ENCODE data around the gene STMN1.
A peak's percentile ranks its signal among the peaks of the same experiment; 100 is the strongest.

The STMN1 gene

DNA sequence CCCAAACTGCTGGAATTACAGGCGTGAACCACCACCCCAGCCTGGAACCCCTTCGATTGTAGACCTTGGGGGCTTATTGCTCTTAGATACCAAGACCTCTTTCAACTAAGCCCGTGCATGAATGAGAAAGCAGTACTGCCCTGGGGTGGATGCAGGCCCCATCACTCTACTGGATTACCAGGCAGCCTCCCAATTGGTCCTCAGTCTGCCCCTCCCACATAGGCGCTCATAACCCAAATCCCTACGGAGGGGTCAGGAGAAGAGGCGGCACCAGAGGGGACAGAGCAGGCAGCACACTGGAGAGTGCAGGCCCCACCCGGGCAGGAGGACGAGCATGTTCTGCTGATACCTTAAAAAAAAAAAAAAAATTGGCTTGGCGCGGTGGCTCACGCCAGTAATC, 12.4 kb upstream of the STMN1 start:
- no peak for DNase-seq

- no peak for DNase-seq
Observed at GRCh38 chr1:25917996-25918395, 11.8 kb upstream of the STMN1 start.

- no peak for DNase-seq
Observed at GRCh38 chr1:25916460-25916859, 10.2 kb upstream of the STMN1 start.

DNA sequence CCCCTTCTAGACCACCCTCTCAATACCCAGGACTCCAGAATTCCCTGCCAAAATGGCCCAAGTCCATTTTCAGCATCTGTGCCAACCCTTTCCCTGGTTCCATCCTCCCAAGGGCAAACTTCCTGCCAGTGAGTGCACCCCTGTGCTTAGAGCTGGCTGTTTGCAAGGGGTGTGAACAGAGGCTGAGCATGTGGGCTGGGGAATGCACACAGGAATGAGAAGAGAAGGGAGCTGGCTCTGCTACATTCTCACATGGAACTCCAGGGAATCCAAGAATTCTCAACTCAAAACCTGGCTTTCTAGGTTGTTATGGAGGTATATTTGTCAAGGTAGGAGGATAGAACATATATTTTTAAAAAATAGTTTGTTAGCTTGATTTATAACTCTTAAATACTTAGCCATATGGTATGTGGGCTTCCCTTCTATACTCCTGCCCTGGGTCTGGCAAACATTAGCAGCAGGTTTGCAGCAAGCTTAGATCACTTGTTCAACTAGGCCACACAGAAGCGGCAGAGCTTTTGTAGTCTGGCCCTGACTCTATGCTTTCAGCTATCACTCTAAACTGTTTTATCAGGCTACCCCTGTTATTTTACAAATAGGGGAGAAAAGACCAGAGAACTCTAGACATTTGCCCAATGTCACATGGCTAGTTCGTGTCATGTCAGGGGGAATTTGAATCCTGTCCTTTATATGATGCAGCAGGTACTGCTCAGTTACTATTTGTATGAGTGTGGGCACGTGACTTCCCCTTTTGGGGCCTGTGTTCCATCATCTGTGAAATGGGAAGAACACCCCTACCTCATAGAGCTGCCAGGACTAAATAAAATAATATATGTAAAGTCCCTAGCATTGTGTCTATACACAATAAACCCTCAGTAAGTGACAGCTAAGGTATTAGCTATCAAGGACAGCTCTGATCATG, 8.1 kb upstream of the STMN1 start:
- no peak for DNase-seq

DNA sequence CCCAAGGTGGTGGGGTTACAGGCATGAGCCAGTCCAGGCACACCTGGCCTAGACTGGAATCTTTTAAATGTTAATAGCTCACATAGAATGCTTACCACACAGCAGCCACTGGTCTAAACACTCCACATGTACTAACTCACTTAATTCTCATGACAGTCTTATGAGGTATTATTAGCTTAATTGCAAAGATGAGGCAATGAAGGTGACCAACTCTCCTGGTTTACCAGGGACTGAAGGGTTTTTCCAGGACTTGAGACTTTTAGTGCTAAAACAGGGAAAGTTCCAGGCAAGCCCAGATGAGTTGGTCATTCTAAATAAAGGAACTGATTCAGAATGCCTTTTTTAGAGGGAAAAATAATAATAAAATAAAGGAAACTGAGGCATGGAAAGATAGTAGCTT, 7.0 kb upstream of the STMN1 start:
- no peak for DNase-seq

GRCh38 chr1:25912076-25912831, 6.0 kb upstream of the STMN1 start:
- no peak for DNase-seq

- no peak for DNase-seq
Observed at GRCh38 chr1:25911162-25911561, 4.9 kb upstream of the STMN1 start.

DNA sequence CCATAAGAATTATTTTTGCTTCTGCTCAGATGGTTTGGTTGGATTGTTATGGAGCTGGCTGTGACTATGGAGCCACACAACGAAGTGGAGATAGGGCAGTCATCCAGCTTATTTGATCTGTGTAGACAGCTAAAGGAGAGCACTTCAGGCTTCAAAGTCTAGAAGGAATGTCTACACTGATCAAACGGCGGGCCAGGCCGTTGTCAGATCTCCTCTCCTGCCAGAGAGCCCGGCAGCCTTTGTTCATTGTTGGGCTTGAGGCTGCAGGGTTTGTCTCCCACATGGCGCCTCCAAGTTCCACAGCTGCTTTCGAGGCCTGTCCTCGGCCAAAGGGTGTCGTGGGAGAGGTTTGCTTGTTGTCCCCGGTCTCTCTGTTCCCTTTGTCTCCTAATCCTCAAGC, 2.8 kb upstream of the STMN1 start:
- no peak for DNase-seq

DNA sequence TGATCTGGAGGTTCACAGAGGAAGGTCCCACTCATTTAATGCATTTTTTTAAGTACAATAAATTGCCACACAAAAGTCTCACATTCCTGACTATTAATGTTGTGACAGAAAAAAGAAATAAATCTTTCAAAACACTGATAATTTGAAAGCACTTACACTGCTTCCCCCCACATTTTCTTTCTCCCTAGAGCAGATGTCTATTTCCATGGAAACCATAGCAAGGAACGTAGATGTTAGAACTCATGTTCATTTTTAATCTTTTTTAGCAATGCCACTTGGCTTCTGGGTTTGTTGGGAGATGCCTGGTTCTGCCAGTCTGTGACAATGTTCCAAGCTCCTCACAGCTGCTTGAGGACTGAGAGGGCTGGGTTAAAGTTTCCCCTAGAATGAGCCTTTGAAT, 1.9 kb upstream of the STMN1 start:
- DNase-seq: no peak

GRCh38 chr1:25907601-25908000, 1.4 kb upstream of the STMN1 start:
- no peak for DNase-seq

DNA sequence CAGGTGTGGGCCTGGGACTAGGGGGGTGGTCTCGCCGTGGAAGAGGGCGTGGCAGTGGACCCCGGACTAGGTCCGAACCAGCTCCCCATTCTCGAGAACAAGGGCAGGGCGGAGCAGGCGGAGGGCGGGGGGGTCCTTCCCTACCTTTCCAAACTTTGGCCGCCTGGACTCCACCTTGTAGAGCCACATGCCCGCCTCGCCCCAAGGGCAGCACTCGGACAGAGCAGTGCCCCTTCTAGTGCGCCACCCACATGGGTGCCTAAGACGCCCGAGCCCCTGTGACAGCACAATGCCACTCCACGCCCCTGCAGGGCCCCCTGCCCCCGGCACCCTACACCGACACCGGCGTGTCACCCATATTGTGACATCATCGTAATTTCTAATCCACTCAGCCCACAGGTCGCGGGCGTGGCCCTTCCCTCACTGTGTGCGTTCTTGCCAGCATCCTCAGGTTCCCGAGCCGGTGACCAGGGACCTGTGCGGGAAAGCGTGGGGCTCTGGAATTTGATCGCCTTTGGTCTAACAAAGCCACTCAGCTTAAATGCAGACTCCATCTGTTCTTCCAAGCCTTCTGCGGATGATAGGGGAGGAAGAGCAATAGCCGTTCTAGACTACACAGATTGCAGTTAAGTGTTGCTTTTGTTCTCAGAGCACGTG, 553 bp upstream of the STMN1 start:
- peak; percentile 26 for DNase-seq

- peak; percentile 96 for DNase-seq
Observed at GRCh38 chr1:25904943-25905679, 1.1 kb downstream of the STMN1 start.

GRCh38 chr1:25903986-25904385, 2.2 kb downstream of the STMN1 start:
- DNase-seq: no peak

GRCh38 chr1:25902462-25902861, 3.8 kb downstream of the STMN1 start:
- DNase-seq: no peak

GRCh38 chr1:25900219-25900618, 6.0 kb downstream of the STMN1 start:
- no peak for DNase-seq

- DNase-seq: no peak
Observed at GRCh38 chr1:25899792-25900191, 6.4 kb downstream of the STMN1 start.

DNA sequence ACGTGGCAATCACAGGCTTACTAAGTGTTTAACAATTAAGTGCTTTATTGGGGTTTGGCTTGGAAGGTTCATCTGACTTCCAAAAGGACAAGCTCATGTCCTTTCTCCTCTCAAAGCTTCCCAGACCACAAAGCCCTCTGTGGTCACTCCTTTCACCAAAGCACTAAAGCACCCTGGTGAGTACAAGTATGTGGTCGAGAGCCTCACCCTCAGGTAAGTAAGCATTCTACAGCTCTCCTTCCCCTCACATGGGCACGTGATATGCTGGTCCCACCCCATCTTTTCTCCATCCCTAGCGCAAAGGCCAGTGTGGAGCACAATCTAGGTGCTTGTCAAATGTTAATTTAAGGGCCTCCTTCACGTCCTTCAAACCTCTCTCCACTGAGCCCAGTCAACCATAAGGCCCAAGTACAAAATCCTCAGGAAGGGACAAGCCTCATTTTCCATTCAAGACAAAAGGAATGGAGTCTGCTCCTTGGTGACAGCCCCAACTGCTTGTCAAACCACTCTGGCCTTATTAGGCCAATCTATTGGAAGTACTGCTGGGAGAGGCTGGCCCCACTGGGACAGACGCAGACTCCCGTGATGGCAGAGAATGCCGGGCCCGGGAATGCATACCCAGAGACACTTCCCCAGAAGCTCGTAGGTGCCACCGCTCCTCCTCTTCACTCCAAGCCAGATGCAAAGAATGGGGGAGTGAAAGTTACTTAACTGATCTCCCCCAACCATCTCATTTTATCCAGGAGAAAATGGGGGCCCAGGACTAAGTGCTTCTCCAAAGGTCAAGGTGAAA, 7.8 kb downstream of the STMN1 start:
- no peak for DNase-seq

DNA sequence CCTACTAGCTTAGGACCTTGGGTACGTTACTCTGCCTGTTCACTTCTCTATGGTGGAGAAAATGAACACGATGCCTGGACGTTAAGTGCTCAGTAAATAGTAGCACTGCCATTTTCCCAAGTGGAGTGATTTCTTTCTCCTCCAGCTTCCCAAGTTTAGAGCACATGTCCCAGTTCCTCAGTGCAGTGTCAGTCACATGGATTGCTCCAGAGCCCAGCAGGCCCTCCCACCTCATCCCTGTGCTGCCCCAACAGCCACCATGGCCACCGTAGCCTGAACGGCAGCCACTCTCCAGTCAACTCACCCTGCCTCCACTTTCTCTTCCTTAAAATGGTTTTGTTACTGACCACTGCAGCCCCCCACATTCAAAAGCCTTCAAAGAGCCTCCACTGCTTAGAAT, 8.5 kb downstream of the STMN1 start:
- no peak for DNase-seq

GRCh38 chr1:25896266-25896665, 10.0 kb downstream of the STMN1 start:
- DNase-seq: no peak

DNA sequence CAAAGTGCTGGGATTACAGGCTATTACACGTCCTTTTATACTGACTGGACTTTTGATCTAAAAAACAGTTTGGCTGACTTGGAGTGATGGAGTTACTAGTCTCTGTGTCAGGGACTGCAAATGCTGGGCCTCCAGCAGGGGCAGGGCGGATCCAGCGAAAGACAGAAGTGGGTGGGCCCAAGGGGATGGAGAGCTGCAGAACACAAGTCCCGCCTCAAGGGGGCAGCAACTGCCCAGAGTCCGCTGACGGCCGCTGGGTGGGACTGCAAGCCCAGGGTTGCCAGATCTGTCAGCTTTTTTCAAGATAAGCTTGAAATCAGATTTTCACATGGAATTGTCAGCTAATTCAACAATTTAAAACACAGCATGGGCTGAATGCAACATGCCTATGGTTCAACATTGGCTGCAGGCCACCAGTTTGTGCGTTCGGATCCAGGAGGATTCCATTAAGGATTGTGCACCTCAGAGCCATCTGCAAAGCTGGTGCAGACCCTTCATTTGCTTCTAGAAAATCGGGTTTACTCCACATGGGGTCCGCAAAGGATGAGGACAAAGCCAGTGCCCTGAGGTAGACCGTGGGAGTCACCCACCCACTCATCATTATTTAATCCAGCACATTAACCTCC, 10.7 kb downstream of the STMN1 start:
- DNase-seq: peak; percentile 88

- DNase-seq: no peak
Observed at GRCh38 chr1:25893116-25893515, 13.1 kb downstream of the STMN1 start.

- DNase-seq: no peak
Observed at GRCh38 chr1:25891606-25892005, 14.6 kb downstream of the STMN1 start.

Measured in stimulated activated CD4-positive, alpha-beta T cell treated with anti-CD3 and anti-CD28 coated beads, Interleukin-1b, Interleukin-23, amount 100 ng/mL, for 48 hours (primary cell).